ENCODE data around the gene NOB1.

GRCh38 chr16:69748694-69749345, 5.9 kb downstream of the NOB1 start:
- no peak for TF ChIP-seq EZH2 (IDR thresholded peaks at IDR 0.05; ENCODE audit: borderline replicate concordance, low read length)
- TF ChIP-seq CTCF (IDR thresholded peaks at IDR 0.05; ENCODE audit: low read length) = no peak

Measured in OCI-LY1 (cell line).